Trophoblast cell (in vitro differentiated cells and primary cell): ENCODE data around the gene CETP.

Experiments
- DNase-seq, 2 donors: peaks; one replicate each; pipeline ENCODE4 v3.0.0-alpha.2; 2016
- H2AFZ ChIP-seq: 2 replicates; pipeline ENCODE4 v1.6.1; 2013; ENCODE audit warnings: low read length, moderate library complexity, mild to moderate bottlenecking; ENCODE audit not compliant: insufficient read depth, poor library complexity
- H2AK5ac ChIP-seq: 2 replicates; pipeline ENCODE4 v1.6.1; 2013; ENCODE audit warnings: mild to moderate bottlenecking, low read length
- H2BK120ac ChIP-seq: 2 replicates; pipeline ENCODE4 v1.6.1; 2013; ENCODE audit warnings: low read length, mild to moderate bottlenecking, moderate library complexity; ENCODE audit not compliant: insufficient read depth, poor library complexity
- H2BK12ac ChIP-seq: 2 replicates; pipeline ENCODE4 v1.6.1; 2013; ENCODE audit warnings: mild to moderate bottlenecking, low read length, moderate library complexity
- H2BK5ac ChIP-seq: 2 replicates; pipeline ENCODE4 v1.6.1; 2013; ENCODE audit warnings: low read length, low read depth, moderate library complexity, mild to moderate bottlenecking; ENCODE audit not compliant: poor library complexity
- H3K14ac ChIP-seq: 2 replicates; pipeline ENCODE4 v1.6.1; 2013; ENCODE audit warnings: mild to moderate bottlenecking, low read length
- H3K18ac ChIP-seq: 2 replicates; pipeline ENCODE4 v1.6.1; 2013; ENCODE audit warnings: mild to moderate bottlenecking, low read length
- H3K23ac ChIP-seq: 2 replicates; pipeline ENCODE4 v1.6.1; 2013; ENCODE audit warnings: low read length
- H3K27ac ChIP-seq: 2 replicates; pipeline ENCODE4 v1.5.1; 2013; ENCODE audit warnings: low read depth, mild to moderate bottlenecking, inconsistent platforms, low read length, moderate library complexity
- H3K27me3 ChIP-seq: 2 replicates; pipeline ENCODE4 v1.6.1; 2013; ENCODE audit warnings: inconsistent platforms, mild to moderate bottlenecking, low read length, moderate library complexity; ENCODE audit not compliant: insufficient read depth
- H3K36me3 ChIP-seq, 2 experiments: 1 replicate in 1 of 2; 2 replicates in 1 of 2; pipeline ENCODE4 v1.6.1; 2013; ENCODE audit warnings: low read length in 2 of 2, mild to moderate bottlenecking in 2 of 2, moderate library complexity in 1 of 2; ENCODE audit not compliant: insufficient read depth in 2 of 2, control insufficient read depth in 1 of 2
- H3K4ac ChIP-seq: 2 replicates; pipeline ENCODE4 v1.6.1; 2013; ENCODE audit warnings: low read depth, mild to moderate bottlenecking, low read length, moderate library complexity
- H3K4me1 ChIP-seq, 2 experiments: 1 replicate in 1 of 2; 2 replicates in 1 of 2; pipeline ENCODE4 v1.6.1; 2013; ENCODE audit warnings: low read length in 2 of 2, mild to moderate bottlenecking in 2 of 2, moderate library complexity in 1 of 2; ENCODE audit not compliant: insufficient read depth in 2 of 2, control insufficient read depth in 1 of 2
- H3K4me2 ChIP-seq: 2 replicates; pipeline ENCODE4 v1.6.1; 2013; ENCODE audit warnings: inconsistent platforms, mild to moderate bottlenecking, low read length, moderate library complexity
- H3K4me3 ChIP-seq: 2 replicates; pipeline ENCODE4 v1.5.1; 2013; ENCODE audit warnings: mild to moderate bottlenecking, low read depth, low read length, inconsistent platforms
- H3K79me1 ChIP-seq: one replicate; pipeline ENCODE4 v1.6.1; 2013; ENCODE audit warnings: low read length
- H3K79me2 ChIP-seq: 2 replicates; pipeline ENCODE4 v1.6.1; 2013; ENCODE audit warnings: low read length, mild to moderate bottlenecking; ENCODE audit not compliant: control insufficient read depth, insufficient read depth, poor library complexity
- H3K9ac ChIP-seq: 2 replicates; pipeline ENCODE4 v1.6.1; 2013; ENCODE audit warnings: mild to moderate bottlenecking, low read length
- H3K9me3 ChIP-seq: 2 replicates; pipeline ENCODE4 v1.6.1; 2013; ENCODE audit warnings: low read depth, mild to moderate bottlenecking, control low read depth, inconsistent platforms, low read length; ENCODE audit not compliant: insufficient read depth
- H4K12ac ChIP-seq: 2 replicates; pipeline ENCODE4 v1.6.1; 2013; ENCODE audit warnings: low read depth, mild to moderate bottlenecking, low read length, moderate library complexity
- H4K8ac ChIP-seq: 2 replicates; pipeline ENCODE4 v1.6.1; 2013; ENCODE audit warnings: low read depth, mild to moderate bottlenecking, low read length, moderate library complexity
- H4K91ac ChIP-seq: one replicate; pipeline ENCODE4 v1.6.1; 2013; ENCODE audit warnings: low read depth, mild to moderate bottlenecking, low read length, moderate library complexity
- WGBS: extraction: QIAGEN DNeasy Blood & Tissue Kit; methylation state at CpG from one replicate; pipeline ENCODE4 v1.1.7; 2013; ENCODE audit warnings: missing lambda C conversion rate; ENCODE audit not compliant: insufficient read length, insufficient coverage; ENCODE audit errors: extremely low coverage; 5-methylcytosine and 5-hydroxymethylcytosine counted together

The CETP gene

DNA sequence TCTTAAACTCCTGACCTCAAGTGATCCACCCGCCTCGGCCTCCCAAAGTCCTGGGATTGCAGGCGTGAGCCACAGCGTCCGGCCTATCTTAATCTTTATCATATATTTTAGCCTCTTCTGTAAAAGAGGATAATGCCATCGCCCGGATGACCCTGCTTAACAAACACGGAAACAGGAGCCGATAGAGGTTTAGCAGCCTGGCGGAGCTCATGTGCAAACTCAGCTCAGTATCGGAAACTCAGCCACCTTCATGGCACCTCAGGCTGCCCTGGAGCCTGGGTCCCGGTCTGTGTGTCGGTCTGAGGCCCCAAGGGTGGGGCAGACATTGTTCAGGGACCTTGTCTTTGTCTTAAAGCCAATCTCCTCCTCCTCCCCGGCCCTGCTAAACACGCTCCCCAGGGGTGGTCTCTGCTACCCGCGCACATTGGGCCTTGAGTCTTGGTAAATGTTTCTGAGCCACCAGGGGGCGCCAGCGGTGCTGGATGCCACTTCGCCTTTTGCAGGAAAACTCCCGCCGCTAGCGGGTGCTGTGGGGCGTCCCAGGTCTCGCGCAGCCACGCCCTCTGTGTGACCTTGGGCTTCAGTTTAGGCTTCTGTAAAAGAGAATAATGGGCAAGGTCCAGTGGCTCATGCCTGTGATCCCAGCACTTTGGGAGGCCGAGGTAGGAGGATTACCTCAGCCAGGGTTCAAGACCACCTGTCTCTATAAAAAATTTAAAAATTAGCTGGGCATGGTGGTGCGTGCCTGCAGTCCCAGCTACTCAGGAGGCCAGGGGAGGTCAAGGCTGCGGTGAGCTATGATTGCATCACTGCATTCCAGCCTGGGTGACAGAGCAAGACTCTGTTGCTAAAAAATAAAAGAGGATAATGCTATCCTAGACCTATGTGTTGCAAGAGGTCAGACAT lies 2.7 kb downstream of the CETP start:
- Histone ChIP-seq H3K4me3 (no peak overlapping the region), H3K18ac (no peak overlapping the region), H3K23ac (no peak overlapping the region), H4K91ac (no peak overlapping the region), H3K36me3 (no peaks in the 10 kb centered on the region), H3K9ac (no peak overlapping the region), H4K12ac (no peak overlapping the region), H2AFZ (no peak overlapping the region), H2AK5ac (no peak overlapping the region), H2BK5ac (no peak overlapping the region), H3K27ac (no peak overlapping the region), H3K79me1 (no peaks in the 10 kb centered on the region), H3K79me2 (no peaks in the 10 kb centered on the region), H3K14ac (no peak overlapping the region), H4K8ac (no peak overlapping the region), H3K4ac (no peak overlapping the region), H3K4me2 (no peak overlapping the region), H2BK120ac (no peak overlapping the region), H3K27me3 (no peaks in the 10 kb centered on the region), H3K9me3 (no peaks in the 10 kb centered on the region), H3K4me1 (no peaks in the 10 kb centered on the region), H2BK12ac (no peak overlapping the region)
- peak; percentile 78 to 87 for DNase-seq
- no CpG with 5 or more reads among the region's 30 CpGs for WGBS

DNA sequence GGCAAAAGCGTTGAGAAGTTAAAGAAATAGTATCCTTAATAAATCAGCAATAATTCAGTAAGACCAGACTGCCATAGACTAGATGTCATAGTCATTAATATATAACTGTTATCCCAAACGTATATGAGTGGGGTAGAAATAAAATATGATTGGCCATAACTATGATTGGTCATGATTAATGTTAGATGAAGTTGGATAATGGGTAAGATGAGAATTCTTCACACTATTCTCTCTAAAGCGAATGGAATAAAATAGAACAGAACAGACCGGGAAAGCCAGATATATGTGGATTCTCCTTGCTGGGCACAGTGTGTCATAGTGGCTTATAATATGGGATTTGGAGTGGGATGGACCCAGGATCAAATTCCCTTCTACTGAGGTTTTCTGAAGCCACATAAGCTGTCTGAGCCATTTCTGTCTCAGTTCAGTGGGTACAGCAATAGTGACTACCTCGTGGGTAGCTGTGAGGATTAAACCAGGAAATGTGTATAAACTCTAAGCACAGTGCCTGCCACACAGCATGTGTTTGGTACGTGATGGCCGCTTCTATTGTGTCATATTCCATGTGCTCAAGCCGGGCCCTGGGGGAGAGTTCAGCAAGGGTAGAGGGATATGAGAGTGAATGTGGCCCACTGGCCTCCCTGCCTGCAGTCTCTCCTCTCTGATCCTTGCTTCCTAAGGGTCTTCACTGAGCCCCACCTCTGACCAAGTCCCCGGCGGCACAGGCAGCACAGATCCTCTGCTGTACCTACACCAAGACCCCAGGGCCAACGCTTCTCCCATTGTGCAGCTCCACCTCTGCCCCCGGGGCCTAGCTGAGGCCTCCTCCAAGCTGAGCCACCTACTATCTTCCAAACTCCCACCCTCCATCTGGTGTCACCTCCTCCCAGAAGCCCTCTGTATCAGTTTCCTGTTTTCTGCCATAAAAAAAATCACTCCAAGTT lies 3.7 kb downstream of the CETP start:
- H3K4me2 ChIP-seq: no peak overlapping the region
- H3K4me3 ChIP-seq: no peak overlapping the region
- H4K8ac ChIP-seq: no peak overlapping the region
- no peak overlapping the region for H3K9ac ChIP-seq
- H4K12ac ChIP-seq: no peak overlapping the region
- H2BK12ac ChIP-seq: no peak overlapping the region
- no peak for DNase-seq
- H3K27ac ChIP-seq: no peak overlapping the region
- H3K79me1 ChIP-seq: no peaks in the 10 kb centered on the region
- no peak overlapping the region for H2BK5ac ChIP-seq
- H2AFZ ChIP-seq: no peak overlapping the region
- no peaks in the 10 kb centered on the region for H3K79me2 ChIP-seq
- no CpG with 5 or more reads among the region's 12 CpGs for WGBS
- H4K91ac ChIP-seq: no peak overlapping the region
- no peak overlapping the region for H3K18ac ChIP-seq
- no peak overlapping the region for H3K4ac ChIP-seq
- no peak overlapping the region for H2AK5ac ChIP-seq
- no peak overlapping the region for H3K23ac ChIP-seq
- no peaks in the 10 kb centered on the region for H3K27me3 ChIP-seq
- no peaks in the 10 kb centered on the region for H3K36me3 ChIP-seq
- no peaks in the 10 kb centered on the region for H3K4me1 ChIP-seq
- no peaks in the 10 kb centered on the region for H3K9me3 ChIP-seq
- no peak overlapping the region for H2BK120ac ChIP-seq
- no peak overlapping the region for H3K14ac ChIP-seq

DNA sequence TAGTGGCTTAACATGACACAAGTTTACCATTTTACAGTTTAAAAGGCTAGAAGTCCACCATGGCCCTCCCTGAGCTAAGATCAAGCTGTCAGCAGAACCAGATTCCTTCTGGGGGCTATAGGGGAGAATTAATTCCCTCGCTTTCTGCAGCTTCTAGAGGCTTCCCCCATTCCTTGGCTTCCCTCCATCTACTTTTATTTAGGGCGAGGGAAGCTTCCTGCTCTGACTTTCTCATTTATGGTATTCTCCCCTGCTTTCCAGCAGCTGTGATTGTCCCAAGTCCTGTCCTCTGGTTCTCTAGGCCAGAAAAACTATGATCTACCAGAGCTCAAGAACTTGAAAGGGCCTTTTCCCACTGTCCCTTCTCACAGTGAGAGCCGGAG lies 4.3 kb downstream of the CETP start:
- H4K12ac ChIP-seq: no peak overlapping the region
- H3K9ac ChIP-seq: no peak overlapping the region
- DNase-seq: no peak
- H3K27me3 ChIP-seq: no peaks in the 10 kb centered on the region
- H2AFZ ChIP-seq: no peak overlapping the region
- H3K4ac ChIP-seq: no peak overlapping the region
- H2AK5ac ChIP-seq: no peak overlapping the region
- H3K27ac ChIP-seq: no peak overlapping the region
- H3K9me3 ChIP-seq: peaks cover 5% of the 10 kb centered on the region
- H3K18ac ChIP-seq: no peak overlapping the region
- no peaks in the 10 kb centered on the region for H3K79me1 ChIP-seq
- no peak overlapping the region for H4K91ac ChIP-seq
- no peak overlapping the region for H3K23ac ChIP-seq
- H3K4me3 ChIP-seq: no peak overlapping the region
- WGBS: no CpG with 5 or more reads among the region's 3 CpGs
- no peak overlapping the region for H4K8ac ChIP-seq
- no peak overlapping the region for H2BK12ac ChIP-seq
- no peak overlapping the region for H3K4me2 ChIP-seq
- H2BK5ac ChIP-seq: no peak overlapping the region
- no peaks in the 10 kb centered on the region for H3K36me3 ChIP-seq
- no peak overlapping the region for H3K14ac ChIP-seq
- H2BK120ac ChIP-seq: no peak overlapping the region
- H3K79me2 ChIP-seq: no peaks in the 10 kb centered on the region
- no peaks in the 10 kb centered on the region for H3K4me1 ChIP-seq

DNA sequence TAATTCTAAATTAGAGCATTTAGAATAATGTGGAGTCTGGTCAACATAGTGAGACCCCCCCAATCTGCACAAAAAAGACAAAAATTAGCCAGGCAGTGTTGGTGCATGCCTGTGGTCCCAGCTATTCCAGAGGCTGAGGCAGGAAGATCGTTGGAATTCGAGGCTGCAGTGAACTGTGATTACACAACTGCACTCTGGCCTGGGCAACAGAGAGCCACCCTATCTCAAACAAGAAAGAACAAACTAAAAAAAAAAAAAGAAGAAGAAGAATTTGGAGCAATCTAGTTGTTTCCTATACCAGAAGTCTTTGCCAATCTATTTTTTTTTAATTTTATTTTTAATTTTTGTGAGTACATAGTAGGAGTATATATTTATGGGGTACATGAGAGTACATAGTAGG lies 6.0 kb downstream of the CETP start:
- no peak overlapping the region for H4K8ac ChIP-seq
- no peak overlapping the region for H2AFZ ChIP-seq
- H3K79me1 ChIP-seq: no peaks in the 10 kb centered on the region
- H3K36me3 ChIP-seq: no peaks in the 10 kb centered on the region
- WGBS: no CpG with 5 or more reads among the region's 2 CpGs
- H3K18ac ChIP-seq: no peak overlapping the region
- H4K91ac ChIP-seq: no peak overlapping the region
- no peak overlapping the region for H3K4ac ChIP-seq
- no peaks in the 10 kb centered on the region for H3K4me1 ChIP-seq
- H4K12ac ChIP-seq: no peak overlapping the region
- H3K9me3 ChIP-seq: peaks cover 5% of the 10 kb centered on the region
- no peak overlapping the region for H2BK12ac ChIP-seq
- H3K23ac ChIP-seq: no peak overlapping the region
- H3K4me2 ChIP-seq: no peak overlapping the region
- no peak overlapping the region for H2BK120ac ChIP-seq
- H2AK5ac ChIP-seq: no peak overlapping the region
- H3K14ac ChIP-seq: no peak overlapping the region
- H2BK5ac ChIP-seq: no peak overlapping the region
- H3K9ac ChIP-seq: no peak overlapping the region
- no peaks in the 10 kb centered on the region for H3K27me3 ChIP-seq
- H3K79me2 ChIP-seq: no peaks in the 10 kb centered on the region
- no peak overlapping the region for H3K27ac ChIP-seq
- DNase-seq: peak in 1 of 2 donors; percentile 56
- no peak overlapping the region for H3K4me3 ChIP-seq
